CMK (cell line): ENCODE measurements around the gene CASTOR1.

ENCODE experiments used
- DNase-seq: peaks from one replicate; pipeline ENCODE4 v3.0.0-alpha.2; 2010; ENCODE audit warnings: low read depth

The CASTOR1 gene

GRCh38 chr22:30284666-30285065, 4.6 kb downstream of the CASTOR1 start:
- DNase-seq, result no peak

DNA sequence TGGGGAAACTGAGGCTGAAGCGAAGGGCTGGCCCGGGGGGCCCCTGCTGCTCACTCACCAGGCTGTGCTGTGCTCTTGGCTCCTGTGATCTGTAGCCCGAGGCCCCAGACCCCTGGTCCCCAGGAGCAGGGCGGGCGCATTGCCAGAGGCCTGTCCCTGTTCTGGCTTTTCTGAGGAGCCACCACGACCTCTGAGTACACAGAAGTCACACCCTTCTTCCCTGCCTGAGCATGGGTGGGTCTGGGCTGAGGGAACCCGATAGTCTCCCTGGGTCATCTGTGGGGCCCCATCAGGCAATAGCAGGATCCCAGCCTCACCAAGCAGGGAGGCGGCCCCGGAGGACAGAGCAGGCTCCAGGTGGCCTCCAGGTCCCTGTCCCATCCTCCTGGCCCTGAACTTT, 5.1 kb downstream of the CASTOR1 start:
- no peak for DNase-seq

DNA sequence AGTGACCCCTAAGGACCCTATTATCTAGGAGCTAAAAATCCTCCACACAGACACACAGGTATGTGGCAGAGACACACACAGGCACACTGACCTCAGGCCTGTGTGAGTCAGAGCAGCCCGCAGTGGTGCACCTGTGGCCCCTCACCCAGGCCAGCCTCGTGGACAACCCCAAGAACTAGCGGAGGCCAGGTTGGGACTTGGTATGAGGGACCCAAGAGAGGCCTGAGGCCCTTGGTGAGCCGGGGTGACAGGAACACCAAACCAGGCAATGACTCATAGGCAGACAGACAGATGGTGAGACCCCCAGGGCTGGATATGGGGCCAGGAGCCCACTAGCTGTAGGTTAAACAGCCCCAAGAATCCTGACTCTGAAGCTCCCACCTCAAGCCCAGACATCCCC, 6.0 kb downstream of the CASTOR1 start:
- DNase-seq, result no peak

DNA sequence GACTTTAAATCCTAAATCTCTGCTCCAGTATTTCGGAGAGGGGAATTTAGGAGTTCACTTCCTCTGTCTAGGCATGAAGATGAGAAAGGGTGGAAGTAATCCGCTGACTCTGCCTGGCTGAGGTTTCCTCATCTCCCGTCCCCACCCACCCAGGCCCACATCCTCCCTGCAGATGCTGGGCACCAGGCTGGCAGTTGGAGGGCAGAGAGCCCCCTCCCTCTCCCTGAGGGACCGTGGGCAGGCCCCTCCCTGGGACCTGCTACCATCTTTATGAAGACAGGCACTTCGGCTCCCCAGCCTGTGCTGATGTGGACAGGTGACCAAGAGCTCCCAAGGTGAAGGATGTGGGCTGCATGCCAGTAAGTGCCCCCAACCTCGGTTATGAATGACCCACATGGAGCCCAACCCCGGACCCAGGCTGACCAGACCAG, 6.7 kb downstream of the CASTOR1 start:
- DNase-seq, result no peak

GRCh38 chr22:30280505-30280904, 8.8 kb downstream of the CASTOR1 start:
- DNase-seq, result no peak

DNA sequence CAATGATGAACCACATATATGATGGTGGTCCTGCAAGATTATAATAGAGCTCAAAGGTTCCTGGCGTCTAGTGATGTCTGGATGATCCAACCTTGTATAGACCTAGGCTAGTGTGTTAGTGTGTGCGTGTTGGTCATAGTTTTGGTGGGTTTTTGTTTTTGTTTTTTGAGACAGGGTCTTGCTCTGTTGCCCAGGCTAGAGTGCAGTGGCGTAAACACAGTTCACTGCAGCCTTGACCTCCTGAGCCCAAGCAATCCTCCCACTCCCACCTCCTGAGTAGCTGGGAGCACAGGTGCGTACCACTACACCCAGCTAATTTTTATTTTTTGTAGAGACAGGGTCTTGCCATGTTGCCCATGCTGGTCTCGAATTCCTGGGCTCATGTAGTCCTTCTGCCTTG, 9.4 kb downstream of the CASTOR1 start:
- no peak for DNase-seq

- DNase-seq, result no peak
Measured at GRCh38 chr22:30279046-30279788, 10.1 kb downstream of the CASTOR1 start.

DNA sequence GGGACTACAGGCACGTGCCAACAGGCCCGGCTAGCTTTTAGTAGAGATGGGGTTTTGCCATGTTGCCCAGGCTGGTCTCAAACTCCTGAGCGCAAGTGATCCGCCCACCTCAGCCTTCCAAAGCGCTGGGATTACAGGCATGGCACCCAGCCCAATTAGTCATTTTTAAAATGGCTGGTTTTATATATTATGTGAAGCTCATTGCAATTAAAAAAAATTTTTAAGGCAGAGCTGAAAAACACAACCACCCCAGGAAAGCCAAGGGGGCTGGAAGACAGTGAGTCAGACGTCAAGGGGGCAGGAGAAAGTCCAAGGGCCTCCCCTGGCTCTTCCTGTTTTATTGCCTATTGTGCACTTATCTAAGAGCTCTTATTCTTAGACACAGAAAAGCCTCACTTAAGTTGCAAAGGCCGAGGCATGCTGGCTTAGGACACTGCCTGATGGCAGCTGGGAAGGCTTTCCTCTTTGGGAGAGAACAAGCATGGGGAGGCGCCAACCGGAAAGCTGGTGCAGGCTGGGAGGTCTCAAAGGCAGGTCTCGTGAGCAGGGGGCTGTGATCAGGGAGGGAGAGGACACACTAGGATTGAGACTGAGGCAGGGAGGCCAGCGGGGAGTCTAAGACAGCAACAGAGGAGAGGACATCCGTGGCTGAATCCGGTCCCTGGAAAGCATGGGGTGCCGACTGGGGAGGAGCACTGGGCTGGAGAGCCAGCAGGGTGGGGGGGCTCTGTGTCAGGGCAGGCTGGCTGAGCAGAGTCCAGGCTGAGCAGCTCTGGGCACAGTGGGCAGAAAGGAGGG, 11.6 kb downstream of the CASTOR1 start:
- DNase-seq, result no peak

- DNase-seq, result no peak
Measured at GRCh38 chr22:30276039-30276438, 13.3 kb downstream of the CASTOR1 start.

DNA sequence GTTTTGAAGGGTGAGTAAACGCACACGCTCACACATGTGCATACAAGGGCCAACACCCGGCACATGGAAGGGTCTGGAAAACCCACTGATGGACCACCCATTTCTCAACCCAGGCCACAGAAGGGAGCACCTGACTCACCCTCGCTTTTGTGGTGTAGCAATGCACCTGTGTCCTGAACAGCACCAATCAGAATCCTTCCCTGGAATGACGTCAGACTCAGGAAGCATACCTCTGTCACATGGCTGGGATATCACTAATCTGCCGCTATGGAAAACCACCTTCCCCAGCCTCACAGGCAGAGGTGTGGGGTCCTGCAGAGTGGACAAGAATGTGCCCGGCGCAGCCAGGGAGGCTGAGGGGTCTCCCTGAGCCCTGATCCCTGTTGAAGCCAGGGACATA, 13.7 kb downstream of the CASTOR1 start:
- no peak for DNase-seq

GRCh38 chr22:30274437-30274812, 14.9 kb downstream of the CASTOR1 start:
- DNase-seq, result no peak

DNA sequence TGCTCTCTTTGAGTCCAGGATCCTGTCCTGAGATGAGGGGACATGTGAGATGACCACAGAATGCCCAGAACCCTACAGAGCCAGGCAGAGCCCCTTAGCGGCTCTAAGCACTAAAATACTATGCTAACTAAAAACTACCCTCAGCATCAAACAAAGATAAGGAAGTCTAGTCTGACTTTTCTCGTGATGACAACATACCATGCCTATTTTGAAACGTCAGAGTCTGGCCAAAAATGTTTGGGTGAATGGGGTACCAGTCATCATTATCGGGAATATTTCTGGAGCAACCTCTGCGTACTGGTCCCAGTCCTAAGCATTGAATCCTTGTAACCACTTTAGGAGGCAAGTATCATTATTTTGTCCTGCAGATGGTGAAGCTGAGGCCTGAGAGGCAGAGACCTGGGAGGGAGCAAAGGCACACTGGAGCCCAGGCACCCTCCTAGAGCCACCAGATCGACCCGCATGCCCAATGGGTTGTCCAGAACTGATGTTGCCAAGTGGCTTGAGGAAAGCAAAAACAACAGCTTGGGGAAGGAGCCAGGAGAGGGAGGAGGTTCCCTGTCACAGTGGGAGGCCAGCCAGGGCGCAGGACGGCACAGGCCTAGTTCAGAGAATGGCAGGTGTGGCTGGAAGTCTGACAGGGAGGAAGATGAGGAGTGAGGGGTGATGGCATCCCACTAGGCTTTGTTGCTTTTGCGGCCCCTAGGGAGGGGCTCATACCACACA, 15.4 kb downstream of the CASTOR1 start:
- DNase-seq, result no peak

GRCh38 chr22:30272781-30273601, 16.3 kb downstream of the CASTOR1 start:
- no peak for DNase-seq

GRCh38 chr22:30270832-30271231, 18.5 kb downstream of the CASTOR1 start:
- no peak for DNase-seq

DNA sequence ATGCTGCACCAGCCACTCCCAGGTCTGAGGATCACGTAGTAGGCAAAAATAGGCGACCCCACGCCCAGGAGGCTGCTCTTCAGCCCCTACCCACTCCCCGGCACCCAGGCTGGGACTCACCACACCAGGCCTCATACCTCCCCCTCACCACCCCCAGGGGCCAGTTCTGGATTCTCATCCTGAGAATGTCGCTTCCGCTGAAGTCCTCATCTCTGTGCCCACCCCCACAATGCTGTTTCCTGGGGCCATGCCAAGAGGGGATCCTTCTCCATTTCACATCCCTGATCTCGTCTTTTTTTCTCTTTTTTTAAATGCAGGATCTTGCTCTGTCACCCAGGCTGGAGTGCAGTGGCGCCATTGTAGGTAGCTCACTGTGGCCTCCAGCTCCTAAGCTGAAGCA, 21.0 kb downstream of the CASTOR1 start:
- DNase-seq, result no peak

- no peak for DNase-seq
Measured at GRCh38 chr22:30267382-30268302, 21.7 kb downstream of the CASTOR1 start.

DNA sequence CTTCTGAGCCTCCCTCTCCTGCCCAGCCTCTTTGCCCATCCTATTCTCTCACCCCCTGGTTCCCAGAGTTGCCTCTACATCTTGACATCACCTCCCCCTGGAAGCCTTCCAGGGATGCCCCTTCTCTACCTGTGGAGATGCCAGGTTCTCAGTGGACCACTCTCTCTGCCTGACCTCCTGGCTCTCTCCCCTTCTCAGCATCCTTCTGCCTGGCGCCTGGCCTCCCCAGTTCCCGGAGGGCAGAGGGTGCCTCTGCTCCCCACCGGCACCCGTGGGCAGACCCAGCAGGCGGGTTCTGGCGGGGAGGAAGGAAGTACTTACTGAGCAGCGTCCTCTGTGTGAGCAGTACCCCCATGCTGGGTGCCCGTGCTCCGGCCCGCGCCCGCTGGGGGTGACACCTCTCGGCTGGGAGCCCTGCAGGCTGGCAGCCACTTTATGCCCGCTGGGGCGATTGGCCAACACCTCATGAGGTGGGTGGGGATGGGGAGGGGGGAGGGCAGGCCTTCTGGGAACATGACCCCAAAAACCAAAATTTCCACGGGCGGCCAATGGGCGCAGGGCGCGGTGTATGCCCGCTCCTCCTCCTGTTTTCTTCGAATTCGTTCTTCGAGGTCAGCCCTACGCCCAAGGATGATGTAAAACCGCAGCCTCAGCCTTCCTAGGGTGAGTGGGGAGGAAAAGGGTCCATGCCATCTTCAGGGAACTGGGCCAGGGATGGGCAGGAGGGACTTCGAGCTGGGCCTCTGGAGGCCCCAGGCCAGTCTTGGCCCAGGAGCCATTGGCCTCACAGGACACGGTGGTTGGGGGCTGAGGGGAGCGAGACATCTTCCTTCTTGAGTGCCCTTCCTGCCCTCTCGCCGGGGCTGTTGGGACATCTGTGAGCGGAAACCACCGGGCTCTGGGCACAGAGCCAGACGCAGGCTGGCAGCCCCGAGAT, 22.6 kb downstream of the CASTOR1 start, which contains the start of gene OSM:
OSM (minus strand) TSS at position 407 of the 937 bp plus-strand sequence; CDS start at position 355, 52 bp downstream.
- DNase-seq, result peak; percentile 78

GRCh38 chr22:30265823-30266444, 23.4 kb downstream of the CASTOR1 start:
- DNase-seq, result peak; percentile 82

GRCh38 chr22:30265131-30265720, 24.1 kb downstream of the CASTOR1 start:
- DNase-seq, result no peak
